ENCODE measurements around the gene RAP1GAP.

The RAP1GAP gene

DNA sequence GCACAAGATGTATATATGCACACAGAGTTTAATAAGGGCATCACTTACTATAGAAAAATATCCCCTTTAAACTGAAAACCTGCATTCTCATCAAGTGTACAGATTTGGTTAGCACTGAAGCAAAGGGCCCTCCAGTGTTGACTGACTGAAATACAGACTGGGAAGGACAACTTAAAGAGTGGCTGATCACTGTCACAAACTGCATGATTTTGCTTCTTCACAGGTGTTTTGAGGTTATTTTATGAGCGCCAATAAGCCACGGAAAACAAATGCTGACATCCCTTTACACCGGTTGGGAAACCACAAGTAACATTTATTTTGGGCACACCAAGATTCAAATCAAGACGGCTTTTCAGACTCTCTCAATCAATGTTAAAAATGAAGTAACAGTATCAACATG, 30.9 kb upstream of the RAP1GAP start:
- Histone ChIP-seq H3K4me1 (ENCODE audit: control insufficient read depth, insufficient read depth, low read length) (no peaks in the 10 kb centered on the region), H3K4me3 (ENCODE audit: low read length in 2 of 2) (no peak overlapping the region), H3K9ac (ENCODE audit: low read length in 2 of 2) (no peak overlapping the region), H3K27ac (ENCODE audit: low read length) (no peak overlapping the region), H3K27me3 (ENCODE audit: control insufficient read depth in 1 of 2, insufficient read depth in 2 of 2, low read length in 2 of 2) (no peaks in the 10 kb centered on the region), H3K36me3 (ENCODE audit: control insufficient read depth in 2 of 2, insufficient read depth in 2 of 2, low read length in 2 of 2) (peaks cover 37 to 46% of the 10 kb centered on the region in 2 donors), H3K9me3 (ENCODE audit: control insufficient read depth in 2 of 2, low read length in 2 of 2) (no peaks in the 10 kb centered on the region)

- H3K9me3 ChIP-seq (ENCODE audit: control insufficient read depth in 2 of 2, low read length in 2 of 2): no peaks in the 10 kb centered on the region
- no peak overlapping the region for H3K27ac ChIP-seq (ENCODE audit: low read length)
- no peaks in the 10 kb centered on the region for H3K27me3 ChIP-seq (ENCODE audit: control insufficient read depth in 1 of 2, insufficient read depth in 2 of 2, low read length in 2 of 2)
- no peaks in the 10 kb centered on the region for H3K4me1 ChIP-seq (ENCODE audit: control insufficient read depth, insufficient read depth, low read length)
- peaks cover 36 to 44% of the 10 kb centered on the region in 2 donors for H3K36me3 ChIP-seq (ENCODE audit: control insufficient read depth in 2 of 2, insufficient read depth in 2 of 2, low read length in 2 of 2)
- no peak overlapping the region for H3K4me3 ChIP-seq (ENCODE audit: low read length in 2 of 2)
- H3K9ac ChIP-seq (ENCODE audit: low read length in 2 of 2): no peak overlapping the region
Measured at GRCh38 chr1:21696931-21697330, 27.8 kb upstream of the RAP1GAP start.

- Histone ChIP-seq H3K36me3 (ENCODE audit: control insufficient read depth in 2 of 2, insufficient read depth in 2 of 2, low read length in 2 of 2) (peaks cover 28 to 42% of the 10 kb centered on the region in 2 donors), H3K27me3 (ENCODE audit: control insufficient read depth in 1 of 2, insufficient read depth in 2 of 2, low read length in 2 of 2) (no peaks in the 10 kb centered on the region), H3K4me3 (ENCODE audit: low read length in 2 of 2) (no peak overlapping the region), H3K4me1 (ENCODE audit: control insufficient read depth, insufficient read depth, low read length) (no peaks in the 10 kb centered on the region), H3K9me3 (ENCODE audit: control insufficient read depth in 2 of 2, low read length in 2 of 2) (no peaks in the 10 kb centered on the region), H3K27ac (ENCODE audit: low read length) (no peak overlapping the region), H3K9ac (ENCODE audit: low read length in 2 of 2) (no peak overlapping the region)
Measured at GRCh38 chr1:21693732-21694131, 24.6 kb upstream of the RAP1GAP start.

DNA sequence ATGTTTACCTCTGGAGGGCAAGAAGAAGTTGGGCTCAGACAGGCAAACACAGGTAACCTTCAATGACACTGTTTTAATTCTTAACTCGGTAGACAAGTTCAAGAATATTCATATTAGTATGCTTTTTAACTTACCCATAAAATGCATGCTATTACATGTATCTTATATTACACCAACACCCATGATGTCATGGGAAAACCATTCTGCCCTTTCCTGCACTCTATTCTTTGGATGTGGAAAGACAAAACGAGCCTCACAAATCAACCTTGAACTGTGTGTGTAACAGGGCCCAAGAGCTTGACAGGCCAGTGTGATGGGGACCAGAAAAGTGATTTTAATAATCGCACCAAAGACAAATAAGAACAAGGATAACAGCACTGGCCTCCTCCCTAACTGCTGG, 22.6 kb upstream of the RAP1GAP start:
- Histone ChIP-seq H3K36me3 (ENCODE audit: control insufficient read depth in 2 of 2, insufficient read depth in 2 of 2, low read length in 2 of 2) (peaks cover 30 to 50% of the 10 kb centered on the region in 2 donors), H3K27ac (ENCODE audit: low read length) (no peak overlapping the region), H3K4me3 (ENCODE audit: low read length in 2 of 2) (no peak overlapping the region), H3K9me3 (ENCODE audit: control insufficient read depth in 2 of 2, low read length in 2 of 2) (no peaks in the 10 kb centered on the region), H3K4me1 (ENCODE audit: control insufficient read depth, insufficient read depth, low read length) (no peaks in the 10 kb centered on the region), H3K9ac (ENCODE audit: low read length in 2 of 2) (no peak overlapping the region), H3K27me3 (ENCODE audit: control insufficient read depth in 1 of 2, insufficient read depth in 2 of 2, low read length in 2 of 2) (no peaks in the 10 kb centered on the region)

DNA sequence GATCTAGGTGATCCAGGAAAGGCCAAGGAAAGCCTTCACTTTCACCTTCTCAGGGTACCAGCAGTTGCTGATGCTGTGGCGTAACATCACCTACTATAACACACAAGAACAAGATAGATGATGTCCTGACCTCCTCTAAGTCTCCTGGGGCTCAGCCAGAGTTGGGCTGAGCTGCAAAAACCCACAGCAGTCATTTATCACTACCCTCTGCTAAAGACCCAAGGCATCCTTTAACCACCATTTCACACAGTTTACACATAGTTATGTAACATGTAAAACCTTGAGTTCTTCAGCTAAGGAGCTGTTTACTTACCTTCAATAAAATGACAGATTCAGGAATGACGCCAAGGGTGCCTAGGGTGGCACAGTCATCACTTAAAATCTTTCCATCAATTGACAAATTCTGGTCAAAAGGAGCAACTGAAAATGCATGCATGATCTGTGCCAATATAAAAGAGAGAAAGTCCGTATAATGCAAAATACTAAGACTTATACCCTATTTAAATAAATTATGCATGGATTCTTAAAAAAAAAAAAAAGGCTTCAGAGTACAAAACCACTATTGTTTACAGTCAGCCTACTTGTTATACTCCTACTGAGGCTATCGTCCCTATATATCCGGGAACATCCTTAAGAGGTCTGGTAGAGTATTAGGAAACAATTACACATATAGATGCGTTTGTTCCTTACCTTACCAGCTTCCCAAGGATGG, 20.7 kb upstream of the RAP1GAP start:
- peaks cover 0 to under 1% of the 10 kb centered on the region in 2 donors for H3K9me3 ChIP-seq (ENCODE audit: control insufficient read depth in 2 of 2, low read length in 2 of 2)
- H3K27me3 ChIP-seq (ENCODE audit: control insufficient read depth in 1 of 2, insufficient read depth in 2 of 2, low read length in 2 of 2): no peaks in the 10 kb centered on the region
- no peak overlapping the region for H3K9ac ChIP-seq (ENCODE audit: low read length in 2 of 2)
- H3K27ac ChIP-seq (ENCODE audit: low read length): no peak overlapping the region
- peaks cover 37 to 56% of the 10 kb centered on the region in 2 donors for H3K36me3 ChIP-seq (ENCODE audit: control insufficient read depth in 2 of 2, insufficient read depth in 2 of 2, low read length in 2 of 2)
- H3K4me3 ChIP-seq (ENCODE audit: low read length in 2 of 2): no peak overlapping the region
- no peaks in the 10 kb centered on the region for H3K4me1 ChIP-seq (ENCODE audit: control insufficient read depth, insufficient read depth, low read length)

GRCh38 chr1:21687081-21687529, 17.9 kb upstream of the RAP1GAP start:
- no peak overlapping the region for H3K27ac ChIP-seq (ENCODE audit: low read length)
- no peaks in the 10 kb centered on the region for H3K4me1 ChIP-seq (ENCODE audit: control insufficient read depth, insufficient read depth, low read length)
- H3K27me3 ChIP-seq (ENCODE audit: control insufficient read depth in 1 of 2, insufficient read depth in 2 of 2, low read length in 2 of 2): no peaks in the 10 kb centered on the region
- H3K9me3 ChIP-seq (ENCODE audit: control insufficient read depth in 2 of 2, low read length in 2 of 2): peaks cover 0 to 4% of the 10 kb centered on the region in 2 donors
- no peak overlapping the region for H3K4me3 ChIP-seq (ENCODE audit: low read length in 2 of 2)
- H3K36me3 ChIP-seq (ENCODE audit: control insufficient read depth in 2 of 2, insufficient read depth in 2 of 2, low read length in 2 of 2): peaks cover 24 to 44% of the 10 kb centered on the region in 2 donors
- no peak overlapping the region for H3K9ac ChIP-seq (ENCODE audit: low read length in 2 of 2)

DNA sequence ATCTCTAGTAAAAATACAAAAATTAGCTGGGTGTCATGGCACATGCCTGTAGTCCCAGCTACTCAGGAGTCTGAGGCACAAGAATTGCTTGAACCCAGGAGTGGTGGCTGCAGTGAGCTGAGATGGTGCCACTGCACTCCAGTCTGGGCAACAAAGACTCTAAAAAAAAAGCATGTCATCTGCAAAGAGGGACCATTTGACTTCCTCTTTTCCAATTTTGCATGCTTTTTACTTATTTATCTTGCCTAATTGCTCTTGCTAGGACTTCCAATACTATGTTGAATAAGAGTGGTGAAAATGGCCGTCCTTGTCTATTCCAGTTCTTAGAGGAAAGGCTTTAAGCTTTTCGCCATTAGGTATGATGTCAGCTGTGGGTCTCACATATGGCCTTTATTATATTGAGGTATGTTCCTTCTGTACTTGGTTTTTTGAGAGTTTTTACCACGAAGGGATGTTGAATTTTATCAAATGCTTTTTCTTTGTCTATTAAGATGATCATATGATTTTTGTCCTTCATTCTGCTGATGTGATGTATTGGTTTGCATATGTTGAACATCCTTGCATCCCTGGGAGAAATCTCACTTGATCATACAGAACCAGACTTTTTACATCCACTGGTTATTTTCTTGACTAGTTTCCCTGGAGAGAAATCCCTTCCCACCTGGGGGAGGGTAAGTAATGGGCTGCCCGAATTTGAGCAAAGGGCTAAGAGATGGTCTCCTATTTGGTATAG, 17.0 kb upstream of the RAP1GAP start:
- H3K27ac ChIP-seq (ENCODE audit: low read length): no peak overlapping the region
- peaks cover 23 to 38% of the 10 kb centered on the region in 2 donors for H3K36me3 ChIP-seq (ENCODE audit: control insufficient read depth in 2 of 2, insufficient read depth in 2 of 2, low read length in 2 of 2)
- H3K9me3 ChIP-seq (ENCODE audit: control insufficient read depth in 2 of 2, low read length in 2 of 2): peaks cover 0 to 4% of the 10 kb centered on the region in 2 donors
- H3K4me1 ChIP-seq (ENCODE audit: control insufficient read depth, insufficient read depth, low read length): no peaks in the 10 kb centered on the region
- H3K9ac ChIP-seq (ENCODE audit: low read length in 2 of 2): no peak overlapping the region
- no peaks in the 10 kb centered on the region for H3K27me3 ChIP-seq (ENCODE audit: control insufficient read depth in 1 of 2, insufficient read depth in 2 of 2, low read length in 2 of 2)
- no peak overlapping the region for H3K4me3 ChIP-seq (ENCODE audit: low read length in 2 of 2)

DNA sequence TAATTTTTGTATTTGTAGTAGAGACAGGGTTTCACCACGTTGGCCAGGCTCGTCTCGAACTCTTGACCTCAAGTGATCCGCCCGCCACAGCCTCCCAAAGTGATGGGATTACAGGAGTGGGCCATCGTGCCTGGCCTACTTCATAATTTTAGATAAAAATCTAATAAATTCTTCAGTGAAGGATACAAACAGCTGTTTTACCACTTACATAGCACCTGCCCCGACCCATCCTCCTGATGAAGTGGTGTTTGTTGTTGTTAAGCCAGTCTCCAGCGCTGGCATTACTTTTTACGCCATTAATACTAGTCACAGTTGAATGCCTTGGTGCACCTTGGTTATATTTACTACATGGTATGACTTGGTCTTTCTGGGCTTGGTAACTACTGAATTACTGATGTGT, 12.3 kb upstream of the RAP1GAP start:
- no peaks in the 10 kb centered on the region for H3K27me3 ChIP-seq (ENCODE audit: control insufficient read depth in 1 of 2, insufficient read depth in 2 of 2, low read length in 2 of 2)
- no peak overlapping the region for H3K4me3 ChIP-seq (ENCODE audit: low read length in 2 of 2)
- H3K27ac ChIP-seq (ENCODE audit: low read length): no peak overlapping the region
- H3K4me1 ChIP-seq (ENCODE audit: control insufficient read depth, insufficient read depth, low read length): no peaks in the 10 kb centered on the region
- H3K9ac ChIP-seq (ENCODE audit: low read length in 2 of 2): no peak overlapping the region
- H3K36me3 ChIP-seq (ENCODE audit: control insufficient read depth in 2 of 2, insufficient read depth in 2 of 2, low read length in 2 of 2): peaks cover 18% of the 10 kb centered on the region in 2 donors
- peaks cover 0 to 4% of the 10 kb centered on the region in 2 donors for H3K9me3 ChIP-seq (ENCODE audit: control insufficient read depth in 2 of 2, low read length in 2 of 2)

GRCh38 chr1:21680918-21681317, 11.8 kb upstream of the RAP1GAP start:
- peaks cover 0 to 4% of the 10 kb centered on the region in 2 donors for H3K9me3 ChIP-seq (ENCODE audit: control insufficient read depth in 2 of 2, low read length in 2 of 2)
- no peaks in the 10 kb centered on the region for H3K27me3 ChIP-seq (ENCODE audit: control insufficient read depth in 1 of 2, insufficient read depth in 2 of 2, low read length in 2 of 2)
- no peak overlapping the region for H3K27ac ChIP-seq (ENCODE audit: low read length)
- H3K36me3 ChIP-seq (ENCODE audit: control insufficient read depth in 2 of 2, insufficient read depth in 2 of 2, low read length in 2 of 2): peaks cover 13 to 16% of the 10 kb centered on the region in 2 donors
- H3K9ac ChIP-seq (ENCODE audit: low read length in 2 of 2): no peak overlapping the region
- H3K4me3 ChIP-seq (ENCODE audit: low read length in 2 of 2): no peak overlapping the region
- H3K4me1 ChIP-seq (ENCODE audit: control insufficient read depth, insufficient read depth, low read length): no peaks in the 10 kb centered on the region

DNA sequence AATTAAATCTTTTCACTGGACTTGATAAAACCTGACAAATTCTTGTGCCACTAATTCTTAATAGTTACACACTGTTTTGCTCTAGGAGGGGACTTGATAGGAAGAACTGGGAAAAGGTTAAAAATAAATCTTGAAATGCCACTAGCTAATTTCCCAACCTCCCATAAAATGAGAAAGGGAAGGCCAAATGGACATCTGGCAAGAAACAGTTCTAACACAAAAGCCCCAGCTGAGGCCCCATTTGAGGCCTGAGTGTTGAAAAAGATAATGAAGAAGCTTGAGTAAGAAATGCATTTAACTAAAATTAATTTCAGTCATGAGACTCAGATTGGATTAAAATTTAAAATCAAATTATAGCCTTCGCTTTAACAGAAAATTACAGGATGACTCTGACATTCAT, 11.2 kb upstream of the RAP1GAP start:
- no peaks in the 10 kb centered on the region for H3K27me3 ChIP-seq (ENCODE audit: control insufficient read depth in 1 of 2, insufficient read depth in 2 of 2, low read length in 2 of 2)
- H3K9ac ChIP-seq (ENCODE audit: low read length in 2 of 2): no peak overlapping the region
- H3K36me3 ChIP-seq (ENCODE audit: control insufficient read depth in 2 of 2, insufficient read depth in 2 of 2, low read length in 2 of 2): peaks cover 10 to 16% of the 10 kb centered on the region in 2 donors
- H3K4me1 ChIP-seq (ENCODE audit: control insufficient read depth, insufficient read depth, low read length): no peaks in the 10 kb centered on the region
- no peak overlapping the region for H3K27ac ChIP-seq (ENCODE audit: low read length)
- H3K9me3 ChIP-seq (ENCODE audit: control insufficient read depth in 2 of 2, low read length in 2 of 2): peaks cover 0 to 4% of the 10 kb centered on the region in 2 donors
- H3K4me3 ChIP-seq (ENCODE audit: low read length in 2 of 2): no peak overlapping the region

GRCh38 chr1:21677168-21677567, 8.0 kb upstream of the RAP1GAP start:
- Histone ChIP-seq H3K9ac (ENCODE audit: low read length in 2 of 2) (no peak overlapping the region), H3K9me3 (ENCODE audit: control insufficient read depth in 2 of 2, low read length in 2 of 2) (no peaks in the 10 kb centered on the region), H3K36me3 (ENCODE audit: control insufficient read depth in 2 of 2, insufficient read depth in 2 of 2, low read length in 2 of 2) (peaks cover 8 to 10% of the 10 kb centered on the region in 2 donors), H3K4me3 (ENCODE audit: low read length in 2 of 2) (no peak overlapping the region), H3K27me3 (ENCODE audit: control insufficient read depth in 1 of 2, insufficient read depth in 2 of 2, low read length in 2 of 2) (no peaks in the 10 kb centered on the region), H3K4me1 (ENCODE audit: control insufficient read depth, insufficient read depth, low read length) (peaks cover 17% of the 10 kb centered on the region), H3K27ac (ENCODE audit: low read length) (no peak overlapping the region)
